HT-29 (cell line): ENCODE measurements around the gene ITGAX. TPM values are rescaled to one million over a fixed set of nuclear protein-coding genes. Genes with fewer than 3 reads are reported as not detected.

Source experiments
- DNase-seq: peaks from one replicate; pipeline ENCODE4 v3.0.0-alpha.2; 2015; ENCODE audit warnings: low spot score
- total RNA-seq: library from RNA; depleted of rRNA; stranded (reverse); fragments of >200 nt; shearing (Covaris generic); gene quantifications from 2 replicates; pipeline ENCODE4 v1.2.3, GENCODE V29; 2014

Gene ITGAX
- total RNA-seq, 1 experiment from 2014 or later, result 0.15 TPM

DNA sequence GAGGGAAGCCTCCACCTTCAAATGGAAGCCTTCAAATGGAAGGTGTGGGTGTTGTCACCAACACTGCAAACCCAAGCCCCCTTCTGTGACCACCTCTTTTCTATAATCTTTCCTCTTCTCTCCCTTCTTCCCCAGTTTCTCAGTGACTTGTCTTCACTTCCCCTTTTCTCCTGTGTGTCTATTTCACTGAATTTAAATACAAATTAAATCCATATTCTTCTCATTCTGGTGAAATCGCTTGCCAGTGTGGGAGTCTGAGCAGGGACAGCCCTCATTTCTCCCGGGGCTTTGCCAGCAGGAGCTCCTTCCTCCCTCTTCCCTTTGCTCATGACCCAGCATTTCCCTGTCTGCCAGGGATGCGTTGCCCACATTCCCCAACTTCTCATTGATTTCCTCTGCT lies 6.4 kb upstream of the ITGAX start:
- no peak for DNase-seq

DNA sequence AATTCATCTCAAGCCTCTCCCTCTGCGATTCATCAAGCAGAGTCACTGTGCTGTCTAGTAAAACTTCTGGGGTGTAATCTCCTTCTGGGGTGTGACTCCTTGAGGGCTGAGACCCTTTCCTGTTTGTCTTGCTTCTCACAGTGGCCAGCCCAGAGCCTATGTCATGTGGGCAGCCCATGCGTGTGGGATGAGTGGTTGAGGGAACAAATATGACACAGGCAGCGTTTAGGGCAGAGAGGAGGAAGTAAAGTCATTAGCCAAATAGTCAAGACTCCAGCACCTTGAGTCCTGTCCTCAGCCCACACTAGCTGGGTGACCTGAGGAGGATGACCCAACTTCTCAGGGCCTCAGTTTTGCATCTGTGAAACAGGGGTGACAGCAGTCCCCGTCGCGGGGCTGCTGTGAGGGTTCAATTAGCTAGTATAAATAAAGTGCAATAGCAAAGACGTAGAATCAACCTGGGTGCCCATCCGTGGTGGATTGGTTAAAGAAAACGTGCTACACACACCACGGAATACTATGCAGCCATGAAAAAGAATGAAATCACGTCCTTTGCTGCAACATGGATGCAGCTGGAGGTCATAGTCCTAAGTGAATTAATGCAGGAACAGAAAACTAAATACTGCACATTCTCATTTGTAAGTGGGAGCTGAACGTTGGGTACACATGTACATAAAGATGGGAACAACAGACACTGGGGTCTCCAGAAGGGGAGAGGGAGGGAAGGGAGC lies 4.5 kb upstream of the ITGAX start:
- DNase-seq, result no peak

DNA sequence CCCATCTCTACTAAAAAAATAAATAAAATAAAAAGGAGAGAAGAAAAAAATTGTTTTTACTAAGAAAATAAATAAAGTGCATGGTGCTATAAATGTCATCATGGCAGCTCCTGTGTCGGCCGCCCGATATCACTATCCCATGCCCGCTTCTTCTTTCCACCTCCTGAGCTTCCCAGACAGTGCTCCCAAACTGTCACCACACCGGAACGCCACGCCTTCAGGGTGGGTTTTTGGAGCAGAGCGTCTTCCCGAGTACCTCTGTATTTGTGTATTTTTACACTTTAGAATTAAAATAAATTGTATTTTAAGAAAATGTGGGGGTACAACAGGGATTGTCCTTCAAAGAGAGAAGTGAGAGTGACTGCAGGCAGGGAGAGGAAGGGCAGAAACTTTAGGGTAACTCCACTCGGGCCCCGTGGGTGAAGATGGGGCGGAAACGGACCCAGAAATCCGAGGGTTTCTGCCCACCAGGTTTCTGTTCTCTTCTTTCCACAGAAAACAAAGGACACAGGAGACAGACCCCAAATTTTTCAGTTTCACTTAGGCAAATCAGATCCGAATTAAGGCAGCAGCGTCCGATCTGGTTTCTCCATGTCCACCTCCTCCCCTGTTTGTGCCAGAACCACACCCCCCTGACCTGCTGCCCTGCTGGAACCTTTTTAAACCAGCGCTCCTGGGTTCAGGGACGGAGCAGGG lies 3.6 kb upstream of the ITGAX start:
- no peak for DNase-seq

DNA sequence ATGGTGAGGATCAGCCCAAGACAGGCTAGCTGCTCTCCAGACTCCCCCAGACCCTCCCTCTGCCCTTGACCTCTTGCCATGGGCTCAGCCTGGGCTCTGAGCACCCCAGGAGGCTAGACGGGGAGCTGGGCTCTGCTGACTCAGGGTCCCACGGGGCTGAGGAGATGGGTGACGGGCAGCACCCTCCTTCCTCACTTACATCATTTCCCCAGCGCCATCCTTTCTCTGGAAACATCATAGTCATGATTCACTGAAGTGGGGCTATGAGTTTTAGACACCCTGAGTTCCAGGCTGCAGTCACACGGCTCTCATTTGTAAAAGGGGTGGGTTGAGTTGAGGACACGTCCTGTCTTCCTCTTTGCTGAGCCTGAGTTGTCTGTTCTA lies 3.0 kb upstream of the ITGAX start:
- no peak for DNase-seq

DNA sequence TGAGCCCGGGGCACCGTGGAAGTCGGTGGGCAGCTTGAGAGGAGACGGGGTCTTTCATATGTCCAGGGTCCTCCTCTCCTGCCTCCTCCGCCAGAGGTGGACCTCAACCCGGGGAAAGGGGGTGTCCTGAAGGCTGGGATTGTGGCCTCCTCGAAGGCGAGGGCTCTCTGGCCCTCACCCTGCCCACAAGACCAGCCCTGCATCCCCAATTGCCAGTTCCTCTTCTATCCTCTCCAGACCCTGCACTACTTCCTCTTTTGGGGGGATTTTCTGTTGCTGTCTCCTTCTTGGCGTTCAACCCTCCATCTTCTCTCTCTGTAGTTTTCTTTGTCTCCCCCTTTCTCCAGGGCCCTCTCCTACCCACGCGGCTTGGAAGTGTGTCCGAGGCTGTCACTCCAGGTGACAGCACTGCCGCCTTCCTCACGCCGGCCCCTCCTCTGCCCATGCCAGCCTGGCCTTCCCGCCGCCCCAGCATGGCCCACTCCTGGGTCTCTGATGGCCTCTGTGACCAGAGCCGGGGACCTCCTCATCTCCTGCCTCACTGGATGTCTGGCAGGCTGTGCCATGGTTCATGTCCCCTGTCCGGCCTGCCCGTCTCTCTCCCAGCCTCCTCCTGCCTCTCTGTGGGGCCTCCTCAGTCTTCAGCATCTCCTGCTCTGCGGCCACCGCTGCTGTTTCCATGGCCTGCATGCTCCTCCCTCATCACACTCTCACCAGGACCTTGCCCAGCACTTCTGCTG lies 2.4 kb upstream of the ITGAX start:
- DNase-seq, result no peak

DNA sequence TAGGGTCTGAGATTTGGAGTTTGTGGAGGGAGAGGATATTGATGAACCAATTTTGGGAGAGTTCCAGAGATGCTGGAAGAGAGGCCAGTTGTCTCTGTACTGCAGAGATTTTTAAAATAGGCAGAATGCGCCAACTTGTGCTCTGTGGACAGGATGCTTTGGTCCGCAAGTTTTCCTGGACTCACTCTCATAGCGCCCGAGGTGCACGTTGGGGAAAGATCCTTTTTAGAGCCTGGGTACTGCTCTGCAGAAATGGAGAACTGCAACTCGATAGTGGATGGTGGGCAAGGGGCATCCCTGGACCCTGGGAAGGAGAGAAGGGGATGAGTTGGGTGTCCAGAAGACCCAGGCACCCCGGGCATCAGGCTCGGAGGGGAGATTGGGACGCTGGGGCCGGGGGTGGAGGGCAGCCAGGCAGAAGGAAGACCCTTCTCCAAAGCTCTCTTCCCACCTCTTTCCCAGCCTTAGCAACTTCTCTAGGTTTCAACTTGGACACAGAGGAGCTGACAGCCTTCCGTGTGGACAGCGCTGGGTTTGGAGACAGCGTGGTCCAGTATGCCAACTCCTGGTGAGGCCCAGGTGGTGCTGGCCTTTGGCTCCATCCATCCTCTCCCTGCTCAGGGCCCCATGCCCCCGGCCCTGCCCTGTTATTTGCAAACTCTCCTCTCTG lies 590 bp downstream of the ITGAX start:
- no peak for DNase-seq

DNA sequence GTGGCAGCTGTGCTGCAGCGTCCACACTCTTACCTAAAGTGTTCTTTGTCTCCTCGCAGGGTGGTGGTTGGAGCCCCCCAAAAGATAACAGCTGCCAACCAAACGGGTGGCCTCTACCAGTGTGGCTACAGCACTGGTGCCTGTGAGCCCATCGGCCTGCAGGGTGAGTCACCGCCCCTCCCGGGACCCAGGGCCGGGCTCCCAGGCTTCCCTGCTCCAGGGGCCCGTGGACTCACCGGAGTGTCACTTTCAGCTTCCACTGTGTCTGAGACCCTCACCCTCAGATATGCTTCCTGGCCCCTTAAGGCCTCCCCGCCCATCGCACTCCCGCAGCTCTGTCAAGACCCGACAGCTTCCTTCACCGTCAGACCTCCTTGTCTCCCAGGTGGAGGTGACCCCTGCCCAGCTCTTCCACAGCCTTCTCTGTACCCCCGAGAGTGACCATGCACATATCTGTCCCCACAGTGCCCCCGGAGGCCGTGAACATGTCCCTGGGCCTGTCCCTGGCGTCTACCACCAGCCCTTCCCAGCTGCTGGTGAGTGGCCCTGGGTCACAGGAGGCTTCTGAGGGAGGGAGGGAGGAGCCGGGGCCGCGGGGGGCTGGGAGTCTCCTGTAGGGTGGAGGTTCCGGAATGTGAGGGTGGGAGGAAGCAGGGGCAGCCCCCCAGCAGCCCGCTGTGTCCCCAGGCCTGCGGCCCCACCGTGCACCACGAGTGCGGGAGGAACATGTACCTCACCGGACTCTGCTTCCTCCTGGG lies 1.8 kb downstream of the ITGAX start:
- DNase-seq, result no peak

DNA sequence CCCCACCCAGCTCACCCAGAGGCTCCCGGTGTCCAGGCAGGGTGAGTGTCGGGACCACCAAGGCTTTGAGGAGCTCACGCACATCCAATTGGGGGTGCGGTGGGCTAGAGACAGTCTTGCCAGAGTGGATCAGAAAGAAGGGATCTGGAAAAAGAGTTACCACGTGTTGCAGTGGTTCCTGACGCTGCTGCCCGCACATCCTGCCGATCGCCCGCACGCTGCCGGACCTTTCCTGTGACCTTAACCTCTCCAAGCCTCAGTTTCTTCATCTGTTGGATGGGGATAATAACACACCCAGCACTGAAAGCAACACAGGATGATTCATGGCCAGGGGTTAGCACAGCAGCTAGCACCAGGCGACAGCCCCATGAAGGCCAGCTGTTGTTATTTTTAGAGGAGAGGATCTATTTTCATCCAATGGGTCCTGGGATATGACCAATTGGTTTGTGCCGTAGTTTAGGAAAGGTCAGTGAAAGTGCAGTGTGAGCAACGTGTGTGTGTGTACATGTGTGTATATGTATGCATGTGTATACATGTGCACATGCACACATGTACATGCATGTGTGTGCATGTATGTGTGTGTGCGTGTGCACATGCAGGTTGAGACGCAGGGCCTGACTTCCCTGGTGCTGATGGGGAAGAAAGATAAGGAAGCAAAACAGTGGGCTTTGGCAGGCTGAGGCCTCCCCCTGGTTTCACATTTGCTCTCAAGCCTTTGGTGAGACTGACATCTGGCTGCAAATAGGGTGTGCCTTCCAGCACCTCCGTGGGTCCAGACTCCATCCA lies 2.5 kb downstream of the ITGAX start:
- DNase-seq, result no peak

DNA sequence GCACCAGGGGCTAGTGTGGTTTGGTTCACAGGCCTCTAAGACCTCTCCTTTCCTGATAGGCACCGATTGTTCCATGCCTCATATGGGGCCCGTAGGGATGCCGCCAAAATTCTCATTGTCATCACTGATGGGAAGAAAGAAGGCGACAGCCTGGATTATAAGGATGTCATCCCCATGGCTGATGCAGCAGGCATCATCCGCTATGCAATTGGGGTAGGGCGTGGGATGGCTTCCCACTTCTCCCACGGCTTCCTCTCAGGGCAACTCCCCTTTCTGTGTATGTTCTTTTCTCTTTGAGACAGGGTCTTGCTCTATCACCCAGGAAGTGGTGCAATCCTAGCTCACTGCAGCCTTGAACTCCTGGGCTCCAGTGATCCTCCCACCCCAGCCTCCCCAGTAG lies 5.3 kb downstream of the ITGAX start:
- DNase-seq, result no peak

DNA sequence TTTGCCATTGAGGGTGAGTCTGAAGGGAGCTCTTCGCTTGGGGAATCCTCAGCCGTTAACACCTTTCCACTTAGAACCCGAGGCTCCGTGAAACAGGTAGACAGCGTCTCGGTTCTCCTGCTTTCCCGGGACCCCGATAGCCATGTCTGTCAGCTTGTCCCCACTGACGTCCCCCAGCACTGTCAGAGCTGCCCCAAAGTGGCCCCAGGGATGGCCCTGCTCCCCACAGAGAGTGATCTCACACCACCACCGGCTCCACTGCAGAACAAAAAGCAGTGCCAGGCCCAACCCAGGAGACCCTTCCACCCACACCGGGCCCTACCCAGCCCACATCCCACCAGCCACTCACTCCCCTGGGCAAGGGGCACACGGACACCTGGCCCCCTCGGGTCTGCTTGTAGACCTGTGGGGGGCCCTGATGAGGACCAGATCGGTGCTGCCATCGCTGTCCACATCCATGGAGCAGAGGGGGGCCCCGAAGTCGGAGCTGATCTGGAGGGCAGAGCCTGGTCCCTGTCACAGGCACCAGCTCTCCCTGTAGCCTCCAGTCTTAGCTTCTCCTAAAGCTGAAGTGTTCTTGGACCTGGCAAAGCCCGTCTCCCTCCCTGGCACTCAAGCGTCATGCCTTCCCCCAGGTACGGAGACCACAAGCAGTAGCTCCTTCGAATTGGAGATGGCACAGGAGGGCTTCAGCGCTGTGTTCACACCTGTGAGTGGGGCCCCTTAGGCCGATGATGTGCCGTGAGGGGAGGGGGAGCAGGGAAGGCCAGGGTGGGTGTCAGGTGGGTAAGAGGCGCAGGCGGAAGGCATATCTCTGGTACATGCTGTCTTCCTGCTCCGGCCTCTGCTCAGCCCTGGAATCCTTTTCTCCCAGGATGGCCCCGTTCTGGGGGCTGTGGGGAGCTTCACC lies 6.5 kb downstream of the ITGAX start:
- DNase-seq, result no peak

DNA sequence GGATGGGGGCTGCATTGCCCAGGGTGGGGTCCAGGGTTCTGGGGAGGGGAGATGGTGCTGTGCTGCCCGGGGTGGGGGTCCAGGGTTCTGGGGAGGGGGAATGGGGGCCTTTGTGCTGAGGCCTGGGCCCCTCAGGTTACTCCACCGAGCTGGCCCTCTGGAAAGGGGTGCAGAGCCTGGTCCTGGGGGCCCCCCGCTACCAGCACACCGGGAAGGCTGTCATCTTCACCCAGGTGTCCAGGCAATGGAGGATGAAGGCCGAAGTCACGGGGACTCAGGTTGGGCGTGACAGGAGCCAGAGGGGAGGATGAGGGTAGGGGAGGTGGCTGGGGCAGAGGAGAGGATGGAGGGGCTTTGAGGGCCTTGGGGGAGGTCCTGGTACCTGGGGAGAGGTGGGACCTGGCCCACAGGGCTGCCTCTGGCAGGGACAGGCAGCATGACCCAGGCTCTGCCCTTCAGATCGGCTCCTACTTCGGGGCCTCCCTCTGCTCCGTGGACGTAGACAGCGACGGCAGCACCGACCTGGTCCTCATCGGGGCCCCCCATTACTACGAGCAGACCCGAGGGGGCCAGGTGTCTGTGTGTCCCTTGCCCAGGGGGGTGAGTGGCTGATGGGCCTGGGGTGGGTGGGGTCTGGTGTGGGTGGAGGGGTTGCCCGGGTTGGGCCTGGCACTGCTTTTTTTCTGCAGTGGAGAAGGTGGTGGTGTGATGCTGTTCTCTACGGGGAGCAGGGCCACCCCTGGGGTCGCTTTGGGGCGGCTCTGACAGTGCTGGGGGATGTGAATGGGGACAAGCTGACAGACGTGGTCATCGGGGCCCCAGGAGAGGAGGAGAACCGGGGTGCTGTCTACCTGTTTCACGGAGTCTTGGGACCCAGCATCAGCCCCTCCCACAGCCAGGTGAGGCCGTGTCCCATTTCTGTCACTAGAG lies 7.8 kb downstream of the ITGAX start:
- no peak for DNase-seq

DNA sequence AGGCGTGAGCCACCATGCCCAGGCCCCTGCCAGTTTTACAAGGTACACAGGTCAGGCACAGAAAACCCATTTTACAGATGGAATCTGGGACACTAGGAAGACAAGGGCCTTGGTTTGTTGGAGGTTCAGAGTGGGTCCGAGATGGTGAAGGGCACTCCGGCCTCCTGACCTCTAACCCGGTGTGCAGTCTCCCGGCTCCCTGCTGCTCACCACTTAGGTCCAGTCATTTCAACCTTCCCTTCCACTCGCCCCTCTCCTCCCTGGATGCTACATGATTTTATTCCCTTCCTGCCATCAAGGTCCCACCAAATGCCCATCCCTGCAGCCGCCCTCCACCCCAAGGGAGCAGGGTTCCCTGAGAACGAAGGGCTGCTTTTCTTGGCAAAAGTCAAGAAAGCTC lies 8.7 kb downstream of the ITGAX start:
- no peak for DNase-seq

DNA sequence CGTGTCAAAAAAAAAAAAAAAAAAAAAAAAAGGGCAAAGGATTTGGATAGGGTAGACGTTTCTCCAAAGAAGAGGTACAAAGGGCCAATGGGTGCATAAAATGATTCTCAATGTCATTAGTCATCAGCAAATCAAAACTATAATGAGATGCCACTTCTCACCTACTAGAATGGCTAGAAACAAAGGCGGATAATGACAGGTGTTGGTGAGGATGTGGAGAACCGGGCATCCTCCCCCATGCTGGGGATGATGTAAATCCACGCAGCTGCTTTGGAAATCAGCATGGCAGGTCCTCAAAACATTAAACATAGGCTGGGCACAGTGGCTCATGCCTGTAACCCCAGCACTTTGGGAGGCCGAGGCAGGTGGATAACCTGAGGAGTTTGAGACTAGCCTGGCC lies 9.4 kb downstream of the ITGAX start:
- DNase-seq, result no peak

DNA sequence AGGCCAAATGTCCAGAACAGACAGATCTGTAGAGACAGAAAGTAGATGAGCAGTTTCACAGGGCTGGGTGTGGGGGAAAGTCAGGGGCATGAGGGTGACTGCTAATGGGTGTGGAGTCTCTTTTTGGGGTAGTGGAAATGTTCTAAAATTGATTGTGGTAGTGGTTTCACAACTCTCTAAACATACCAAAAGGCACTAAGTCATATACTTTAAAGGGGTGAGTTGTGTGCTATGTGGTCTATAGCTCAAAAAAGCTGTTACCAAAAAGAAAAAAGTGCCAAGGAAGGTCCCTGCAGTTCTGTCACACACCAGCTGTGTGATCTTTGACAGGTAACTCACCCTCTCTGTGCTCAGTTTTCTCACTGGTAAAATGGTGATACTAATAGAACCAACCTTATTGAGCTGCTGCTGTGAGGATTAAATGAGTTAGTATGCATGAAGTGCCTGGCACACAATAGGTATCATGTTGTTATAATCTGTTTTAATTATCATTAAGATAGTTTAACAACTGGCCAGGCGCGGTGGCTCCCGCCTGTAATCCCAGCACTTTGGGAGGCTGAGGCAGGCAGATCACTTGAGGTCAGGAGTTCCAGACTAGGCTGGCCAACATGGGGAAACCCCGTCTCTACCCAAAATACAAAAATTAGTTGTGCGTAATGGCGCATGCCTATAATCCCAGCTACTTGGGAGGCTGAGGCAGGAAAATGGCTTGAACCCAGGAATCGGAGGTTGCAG lies 10.3 kb downstream of the ITGAX start:
- no peak for DNase-seq

DNA sequence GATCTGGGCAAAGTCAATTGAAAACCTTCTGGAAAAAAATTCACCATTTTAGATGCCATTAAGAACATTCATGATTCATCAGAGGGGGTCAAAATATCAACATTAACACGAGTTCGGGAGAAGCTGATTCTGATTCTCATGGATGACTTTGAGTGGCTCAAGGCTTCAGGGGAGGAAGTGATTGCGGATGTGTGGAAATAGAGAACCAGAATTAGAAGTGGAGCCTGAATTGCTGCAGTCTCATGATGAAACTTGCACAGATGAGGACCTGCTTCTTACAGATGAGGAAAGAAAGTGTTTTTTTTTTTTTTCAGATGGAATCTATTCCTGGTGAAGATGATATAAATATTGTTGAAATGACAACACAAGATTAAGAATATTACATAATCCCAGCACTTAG lies 12.9 kb downstream of the ITGAX start:
- DNase-seq, result no peak

DNA sequence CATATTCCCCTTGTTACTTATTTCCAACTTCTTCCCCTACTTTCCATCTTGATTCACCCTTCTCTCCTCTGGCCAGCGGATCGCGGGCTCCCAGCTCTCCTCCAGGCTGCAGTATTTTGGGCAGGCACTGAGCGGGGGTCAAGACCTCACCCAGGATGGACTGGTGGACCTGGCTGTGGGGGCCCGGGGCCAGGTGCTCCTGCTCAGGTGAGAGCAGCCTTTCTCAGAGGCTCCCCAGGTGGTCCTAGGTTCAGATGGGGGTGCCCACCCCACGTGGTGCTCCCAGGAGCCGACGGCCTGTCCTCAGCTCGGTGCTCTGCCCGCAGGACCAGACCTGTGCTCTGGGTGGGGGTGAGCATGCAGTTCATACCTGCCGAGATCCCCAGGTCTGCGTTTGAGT lies 16.0 kb downstream of the ITGAX start:
- DNase-seq, result no peak

DNA sequence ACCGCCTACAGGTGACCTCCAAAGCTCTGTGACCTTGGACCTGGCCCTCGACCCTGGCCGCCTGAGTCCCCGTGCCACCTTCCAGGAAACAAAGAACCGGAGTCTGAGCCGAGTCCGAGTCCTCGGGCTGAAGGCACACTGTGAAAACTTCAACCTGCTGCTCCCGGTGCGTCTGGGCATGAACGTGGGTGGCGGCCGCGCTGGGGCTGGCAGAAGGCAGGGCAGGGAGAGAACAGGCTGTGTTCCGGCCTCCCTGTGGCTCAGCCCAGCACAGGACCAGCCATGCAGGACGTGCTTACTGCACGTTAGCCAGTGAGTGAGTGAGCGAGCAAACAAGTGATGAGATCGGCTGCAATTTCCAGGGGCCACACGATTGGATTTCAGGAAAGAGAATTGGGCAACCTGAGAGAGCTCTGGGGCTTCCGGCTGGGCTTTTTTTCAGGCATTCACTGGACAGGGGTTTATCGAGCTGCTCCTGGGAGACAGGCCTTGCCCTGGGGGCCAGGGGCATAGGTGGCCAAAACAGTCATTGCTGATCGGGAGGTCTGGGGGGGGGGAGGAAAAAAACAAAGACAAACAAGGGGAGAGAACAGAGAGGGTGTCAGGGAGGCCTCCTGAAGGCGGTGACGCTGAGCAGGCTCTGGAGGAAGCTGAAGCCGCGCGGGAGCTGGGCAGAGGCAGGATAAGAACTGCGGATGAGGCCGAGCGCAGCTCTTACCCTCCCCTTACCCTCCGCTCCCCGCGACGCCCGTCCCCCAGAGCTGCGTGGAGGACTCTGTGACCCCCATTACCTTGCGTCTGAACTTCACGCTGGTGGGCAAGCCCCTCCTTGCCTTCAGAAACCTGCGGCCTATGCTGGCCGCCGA lies 16.9 kb downstream of the ITGAX start:
- no peak for DNase-seq
